Ishikawa (cell line): ENCODE data around the gene RPL27A.

Experiments
- CEBPB ChIP-seq: IDR thresholded peaks from 2 replicates; pipeline ENCODE4 v1.6.1; 2012
- CREB1 ChIP-seq: IDR thresholded peaks from 2 replicates; pipeline ENCODE4 v1.6.1; 2012; ENCODE audit warnings: low read depth
- EGR1 ChIP-seq: IDR thresholded peaks from 2 replicates; pipeline ENCODE4 v1.6.1; 2012
- EP300 ChIP-seq: IDR thresholded peaks from 2 replicates; pipeline ENCODE4 v1.6.1; 2012; ENCODE audit warnings: borderline replicate concordance
- FOXM1 ChIP-seq: IDR thresholded peaks from 2 replicates; pipeline ENCODE4 v1.6.1; 2012; ENCODE audit warnings: low read depth, borderline replicate concordance
- MAX ChIP-seq: IDR thresholded peaks from 2 replicates; pipeline ENCODE4 v1.6.1; 2012
- NFIC ChIP-seq: IDR thresholded peaks from 2 replicates; pipeline ENCODE4 v1.6.1; 2012
- RAD21 ChIP-seq: IDR thresholded peaks from 2 replicates; pipeline ENCODE4 v1.6.1; 2012; ENCODE audit warnings: low read depth
- REST ChIP-seq: IDR thresholded peaks from 2 replicates; pipeline ENCODE4 v1.6.1; 2012; ENCODE audit warnings: low read depth, mild to moderate bottlenecking
- TAF1 ChIP-seq: IDR thresholded peaks from 2 replicates; pipeline ENCODE4 v1.6.1; 2012; ENCODE audit warnings: low read depth, mild to moderate bottlenecking
- TCF12 ChIP-seq: IDR thresholded peaks from 2 replicates; pipeline ENCODE4 v1.6.1; 2012; ENCODE audit warnings: low read depth
- TEAD4 ChIP-seq: IDR thresholded peaks from 2 replicates; pipeline ENCODE4 v1.6.1; 2012
- USF1 ChIP-seq: IDR thresholded peaks from 2 replicates; pipeline ENCODE4 v1.6.1; 2012
- YY1 ChIP-seq: IDR thresholded peaks from 2 replicates; pipeline ENCODE4 v1.6.1; 2012; ENCODE audit warnings: low read depth
- ZBTB7A ChIP-seq: IDR thresholded peaks from 2 replicates; pipeline ENCODE4 v1.6.1; 2012; ENCODE audit warnings: low read depth

Gene RPL27A

GRCh38 chr11:8681837-8682302 is 722 bp upstream of the RPL27A start:
- TF ChIP-seq ZBTB7A (no peak), EP300 (no peak), RAD21 (no peak), REST (no peak), TCF12 (no peak), CEBPB (no peak), EGR1 (no peak), FOXM1 (no peak), TEAD4 (no peak), USF1 (no peak), NFIC (no peak), TAF1 (no peak), CREB1 (no peak), MAX (no peak), YY1 (no peak)

GRCh38 chr11:8683115-8683807 is 669 bp downstream of the RPL27A start:
- TF ChIP-seq RAD21 (no peak), TCF12 (0 out of 2 replicates have a peak, but pooled peaks have one; percentile 4), REST (0 out of 2 replicates have a peak, but pooled peaks have one; percentile 8)

GRCh38 chr11:8684600-8685290 is 2.2 kb downstream of the RPL27A start:
- TF ChIP-seq MAX (no peak), TCF12 (no peak), CREB1 (no peak), YY1 (no peak), EP300 (no peak), REST (no peak), EGR1 (no peak), CEBPB (no peak), TEAD4 (no peak), TAF1 (no peak), RAD21 (no peak)

- TF ChIP-seq EP300 (no peak), EGR1 (no peak), USF1 (no peak), NFIC (no peak), RAD21 (no peak)
Measured at GRCh38 chr11:8685306-8685705, 2.7 kb downstream of the RPL27A start.
